ENCODE results near the gene MTNR1B. TPM values are rescaled to one million over a fixed set of nuclear protein-coding genes. Genes with fewer than 3 reads are reported as not detected.

Gene MTNR1B
- polyA plus RNA-seq, 12 donors, result 0.11 TPM; not detected in 11

DNA sequence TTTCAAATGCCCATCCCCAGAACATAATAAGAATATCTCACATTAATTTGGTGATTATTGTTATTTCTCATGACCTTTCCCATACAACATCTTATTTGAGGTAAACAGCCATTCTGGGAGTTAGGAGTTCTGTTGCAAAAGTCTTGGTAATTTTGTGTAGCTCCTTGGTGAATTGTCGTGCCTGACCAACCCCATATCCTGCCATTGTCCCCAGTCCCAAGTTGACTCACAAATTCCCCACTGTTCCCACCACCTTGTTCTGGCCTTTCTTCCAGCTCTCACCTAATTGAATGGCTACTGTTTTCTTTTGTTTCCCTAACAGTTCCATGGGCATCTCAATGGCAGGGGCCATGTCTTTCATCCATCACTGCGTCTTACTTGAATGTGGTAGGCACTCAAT lies 8.0 kb downstream of the MTNR1B start:
- no peak for DNase-seq

DNA sequence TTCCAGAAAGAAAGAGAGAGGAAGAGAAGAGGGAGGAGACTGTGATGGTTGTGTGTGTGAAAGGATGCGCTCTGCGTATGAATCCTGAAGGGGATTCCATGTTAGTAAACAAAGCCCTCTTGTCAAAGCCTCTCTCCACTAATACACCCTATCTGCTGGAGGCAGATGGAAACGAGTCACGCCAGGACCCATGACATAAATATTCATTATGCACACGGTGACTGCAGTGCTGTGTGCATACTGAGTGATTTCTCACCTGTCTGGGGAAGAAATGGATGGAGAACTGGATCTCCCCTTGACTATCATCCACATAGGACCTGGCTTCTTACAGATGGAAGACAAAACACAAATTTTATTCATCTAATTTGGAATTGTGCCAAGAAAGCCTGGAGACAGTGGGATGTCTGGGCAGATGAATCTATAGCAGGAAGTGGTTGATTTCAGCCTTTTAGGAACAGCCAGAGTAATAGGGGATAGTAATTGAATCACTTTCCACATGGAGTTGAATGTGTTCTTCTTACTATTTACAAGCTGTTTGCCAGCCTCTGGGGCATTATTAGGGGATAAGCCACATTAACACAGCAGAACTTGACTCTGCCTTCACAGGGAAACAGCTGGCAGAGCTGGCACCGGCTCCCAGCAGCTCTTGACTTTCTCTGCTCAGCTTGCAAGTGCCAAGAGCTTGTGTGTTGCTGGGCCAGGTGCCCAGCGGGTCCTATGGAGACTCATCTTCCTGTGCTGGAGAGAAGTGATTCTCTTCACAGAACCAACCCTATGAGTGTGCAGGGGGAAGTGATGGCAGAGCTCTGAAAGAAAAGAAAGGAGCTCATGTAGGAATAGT lies 9.0 kb downstream of the MTNR1B start:
- DNase-seq, result peak; percentile 61

DNA sequence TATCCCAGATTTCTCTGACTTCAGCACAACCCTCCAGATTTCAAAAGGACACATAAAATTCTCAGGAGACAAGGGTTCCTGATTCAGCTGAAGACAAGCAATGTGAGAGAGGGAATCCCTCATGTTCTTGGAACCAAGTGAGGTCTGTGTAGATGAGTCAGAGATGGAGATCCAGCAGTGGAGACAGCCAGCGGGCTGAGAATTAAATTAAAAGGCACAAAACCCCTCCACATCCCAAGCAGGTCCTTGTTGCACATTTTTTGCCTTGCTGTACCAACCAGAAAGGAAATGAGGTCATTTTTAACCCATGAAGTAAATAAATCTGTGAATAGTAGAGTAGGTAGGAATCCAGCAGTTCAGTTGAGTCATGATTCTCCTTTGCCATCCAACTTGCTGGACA lies 9.7 kb downstream of the MTNR1B start:
- DNase-seq, result no peak

DNA sequence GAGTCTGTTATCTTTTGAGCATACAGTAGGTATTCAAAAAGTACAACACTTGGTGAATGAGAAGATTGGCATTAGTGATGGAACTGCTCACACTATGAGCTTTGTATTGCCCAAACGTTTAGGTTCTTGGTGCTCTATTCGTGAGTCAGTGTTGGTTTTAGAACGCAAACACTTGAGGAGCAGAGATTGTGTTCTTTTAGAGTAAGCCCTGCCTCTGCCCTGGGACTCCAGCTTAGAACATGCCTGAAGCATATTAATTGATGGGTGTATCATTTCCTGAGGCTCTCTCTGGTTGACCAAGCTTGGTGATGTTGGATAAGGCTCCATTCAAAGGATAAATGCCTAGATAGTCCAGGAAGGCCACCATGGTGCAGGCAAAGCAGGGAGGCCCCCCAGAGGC lies 10.9 kb downstream of the MTNR1B start:
- DNase-seq, result no peak

DNA sequence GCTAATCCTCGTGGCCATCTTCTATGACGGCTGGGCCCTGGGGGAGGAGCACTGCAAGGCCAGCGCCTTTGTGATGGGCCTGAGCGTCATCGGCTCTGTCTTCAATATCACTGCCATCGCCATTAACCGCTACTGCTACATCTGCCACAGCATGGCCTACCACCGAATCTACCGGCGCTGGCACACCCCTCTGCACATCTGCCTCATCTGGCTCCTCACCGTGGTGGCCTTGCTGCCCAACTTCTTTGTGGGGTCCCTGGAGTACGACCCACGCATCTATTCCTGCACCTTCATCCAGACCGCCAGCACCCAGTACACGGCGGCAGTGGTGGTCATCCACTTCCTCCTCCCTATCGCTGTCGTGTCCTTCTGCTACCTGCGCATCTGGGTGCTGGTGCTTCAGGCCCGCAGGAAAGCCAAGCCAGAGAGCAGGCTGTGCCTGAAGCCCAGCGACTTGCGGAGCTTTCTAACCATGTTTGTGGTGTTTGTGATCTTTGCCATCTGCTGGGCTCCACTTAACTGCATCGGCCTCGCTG lies 12.1 kb downstream of the MTNR1B start:
- DNase-seq, result no peak

DNA sequence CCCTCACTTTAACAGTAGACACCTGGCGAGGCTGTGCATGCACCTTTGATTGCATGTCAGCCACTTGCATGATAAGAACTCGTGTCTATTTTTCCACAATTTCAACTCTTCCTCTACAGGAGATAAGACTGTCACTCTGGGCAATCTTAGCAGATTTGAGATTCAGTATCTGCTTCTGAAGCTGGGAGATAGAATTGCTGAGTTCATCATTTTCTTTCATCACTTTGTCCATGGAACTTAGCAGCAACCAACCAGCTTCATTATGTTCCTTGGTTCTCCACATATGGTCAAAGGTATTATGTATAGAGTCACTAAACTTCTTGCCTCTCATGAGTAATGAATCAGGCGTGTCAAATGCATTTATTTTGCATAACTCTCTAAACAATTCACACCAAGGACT lies 17.1 kb downstream of the MTNR1B start:
- DNase-seq, result no peak

DNA sequence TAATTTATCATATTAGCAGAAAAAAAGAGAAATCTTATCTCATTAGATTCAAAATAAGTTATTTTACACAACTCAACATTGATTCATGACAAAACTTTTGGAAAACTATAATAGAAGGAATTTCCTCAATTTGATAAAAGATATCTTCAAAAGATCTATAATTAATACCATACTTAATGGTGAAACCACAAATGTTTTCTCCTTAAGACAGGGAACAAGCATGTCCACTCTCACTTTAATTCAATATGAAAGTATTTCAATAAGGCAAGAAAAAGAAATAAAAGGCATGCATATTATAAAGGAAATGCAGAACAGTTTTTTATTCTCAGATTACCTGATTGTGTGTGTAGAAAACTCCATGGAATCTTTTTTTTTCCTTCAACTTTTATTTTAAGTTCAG lies 23.6 kb downstream of the MTNR1B start:
- no peak for DNase-seq

DNA sequence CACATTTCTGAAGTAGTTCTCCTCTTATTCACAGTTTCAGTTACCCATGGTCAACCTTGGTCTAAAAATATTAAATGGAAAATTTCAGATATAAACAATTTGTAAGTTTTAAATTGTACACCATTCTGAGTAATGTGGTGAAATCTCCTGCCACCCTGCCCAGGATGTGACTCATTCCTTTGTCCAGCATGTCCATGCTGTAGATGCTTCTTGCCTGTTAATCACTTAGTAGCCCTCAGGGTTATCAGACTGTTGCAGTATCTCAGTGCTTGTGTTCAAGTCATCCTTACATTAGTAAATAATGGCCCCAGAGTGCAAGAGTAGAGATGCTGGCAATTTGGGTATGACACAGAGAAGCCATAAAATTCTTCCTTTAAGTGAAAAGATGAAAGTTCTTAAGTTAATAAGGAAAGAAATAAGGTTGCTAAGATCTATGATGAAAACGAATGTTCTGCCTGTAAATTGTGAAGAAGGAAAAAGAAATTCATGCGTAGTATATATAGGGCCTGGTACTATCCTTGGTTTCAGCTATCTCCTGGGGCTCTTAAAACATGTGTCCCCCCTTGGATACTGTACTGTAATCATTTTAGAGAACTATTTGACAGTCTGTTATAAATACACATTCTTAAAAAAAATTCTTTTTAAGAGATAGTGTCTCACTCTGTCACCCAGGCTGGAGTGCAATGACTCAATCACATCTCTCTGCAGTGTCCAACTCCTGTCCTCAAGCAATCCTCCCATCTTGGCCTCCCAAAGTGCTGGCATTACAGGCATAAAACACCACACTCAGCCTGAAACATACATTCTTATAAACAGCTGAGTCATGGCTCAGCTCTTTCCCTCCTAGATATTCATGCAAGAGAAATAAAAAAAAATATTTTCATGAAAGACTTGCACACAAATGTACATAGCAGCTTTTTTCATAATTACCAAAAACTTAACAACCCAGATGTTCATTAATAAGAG lies 31.3 kb downstream of the MTNR1B start:
- no peak for DNase-seq

DNA sequence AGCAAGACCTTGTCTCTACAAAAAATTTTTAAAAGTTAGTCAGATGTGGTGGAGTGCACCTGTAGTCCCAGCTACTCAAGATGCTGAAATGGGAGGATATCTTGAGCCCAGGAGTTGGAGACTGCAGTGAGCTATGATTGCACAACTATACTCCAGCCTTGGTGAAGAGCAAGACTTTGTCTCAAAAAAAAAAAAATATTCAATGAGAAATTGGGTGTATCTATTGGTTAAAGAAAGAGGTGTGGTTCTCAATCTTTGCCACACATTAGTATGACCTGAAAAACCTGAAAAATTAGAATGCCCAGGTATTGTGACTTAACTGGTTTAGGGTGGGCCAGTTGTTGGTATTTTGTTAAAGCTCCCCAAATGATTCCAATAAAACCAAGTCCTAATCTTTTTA lies 32.4 kb downstream of the MTNR1B start:
- DNase-seq, result no peak

DNA sequence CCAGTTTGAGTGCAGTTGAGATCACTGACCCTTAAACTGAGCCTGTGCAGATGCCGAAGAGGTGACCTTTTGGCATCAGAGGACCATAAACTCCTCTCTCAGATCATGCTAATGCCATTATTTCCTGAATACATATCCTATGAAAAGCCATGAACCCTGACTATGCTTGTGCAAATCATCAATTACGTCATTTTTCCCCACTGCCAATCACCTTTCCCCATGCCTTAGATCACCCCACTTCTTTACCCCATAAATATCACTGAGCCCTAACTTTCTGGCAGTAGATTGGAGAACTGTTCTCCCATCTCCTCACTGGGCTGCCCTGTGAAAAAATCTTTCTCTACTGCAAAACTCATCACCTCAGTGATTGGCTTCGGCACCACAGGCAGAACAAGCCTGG lies 32.9 kb downstream of the MTNR1B start:
- DNase-seq, result no peak

DNA sequence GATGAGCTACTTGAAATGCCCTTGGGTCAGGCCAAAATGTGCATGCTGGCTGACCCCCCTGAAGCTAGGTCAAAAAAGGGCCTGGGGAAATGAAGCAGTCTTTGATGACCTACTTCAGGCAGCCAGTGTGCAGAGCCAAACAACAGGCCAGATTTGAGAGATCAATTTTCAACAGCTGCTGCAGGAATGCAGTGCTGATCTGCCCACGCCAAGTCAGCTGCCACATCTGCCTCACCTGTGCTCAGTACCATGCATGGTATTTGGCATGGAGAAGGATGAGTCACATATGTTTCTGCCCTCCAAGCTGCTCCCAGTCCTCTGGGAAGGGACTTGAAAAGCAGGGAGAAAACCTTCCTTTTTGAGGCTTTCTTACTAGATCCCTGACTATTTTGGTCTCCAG lies 35.8 kb downstream of the MTNR1B start:
- DNase-seq, result peak; percentile 41

DNA sequence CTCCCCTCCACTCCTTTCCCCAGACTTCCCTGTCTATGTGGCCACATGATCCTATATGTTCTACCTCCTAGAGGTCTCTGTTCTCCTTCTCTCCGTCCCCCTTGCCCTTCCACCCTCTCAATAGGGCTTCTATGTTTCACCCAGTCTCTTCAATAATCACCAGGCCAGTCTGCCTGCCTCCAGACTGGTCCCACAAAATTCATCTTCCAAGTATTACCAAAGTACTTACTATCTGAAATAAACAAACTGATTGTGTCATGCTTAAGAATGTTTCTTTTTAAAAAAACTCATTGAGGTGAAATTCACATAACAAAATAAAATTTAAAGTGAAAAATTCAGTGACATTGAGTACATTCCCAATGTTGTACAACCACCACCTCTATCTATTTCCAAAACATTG lies 44.2 kb downstream of the MTNR1B start:
- DNase-seq, result no peak

DNA sequence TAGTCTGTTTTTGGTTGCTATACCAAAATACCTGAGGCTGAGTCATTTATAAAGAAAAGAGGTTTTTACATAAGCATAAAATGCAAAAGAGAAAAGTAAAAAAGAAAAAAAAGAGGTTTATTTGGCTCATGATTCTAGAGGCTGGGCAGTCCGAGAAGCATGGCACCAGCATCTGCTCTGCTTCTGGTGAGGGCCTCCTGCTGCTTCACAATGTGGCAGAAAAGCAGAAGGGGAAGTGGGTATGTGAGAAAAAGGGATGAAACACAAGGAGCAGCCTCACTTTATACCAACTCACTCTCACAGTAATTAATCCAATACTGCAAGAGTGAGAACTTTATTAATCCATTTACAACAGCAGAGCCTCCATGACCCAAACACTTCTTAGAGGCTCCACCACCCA lies 47.1 kb downstream of the MTNR1B start:
- no peak for DNase-seq

DNA sequence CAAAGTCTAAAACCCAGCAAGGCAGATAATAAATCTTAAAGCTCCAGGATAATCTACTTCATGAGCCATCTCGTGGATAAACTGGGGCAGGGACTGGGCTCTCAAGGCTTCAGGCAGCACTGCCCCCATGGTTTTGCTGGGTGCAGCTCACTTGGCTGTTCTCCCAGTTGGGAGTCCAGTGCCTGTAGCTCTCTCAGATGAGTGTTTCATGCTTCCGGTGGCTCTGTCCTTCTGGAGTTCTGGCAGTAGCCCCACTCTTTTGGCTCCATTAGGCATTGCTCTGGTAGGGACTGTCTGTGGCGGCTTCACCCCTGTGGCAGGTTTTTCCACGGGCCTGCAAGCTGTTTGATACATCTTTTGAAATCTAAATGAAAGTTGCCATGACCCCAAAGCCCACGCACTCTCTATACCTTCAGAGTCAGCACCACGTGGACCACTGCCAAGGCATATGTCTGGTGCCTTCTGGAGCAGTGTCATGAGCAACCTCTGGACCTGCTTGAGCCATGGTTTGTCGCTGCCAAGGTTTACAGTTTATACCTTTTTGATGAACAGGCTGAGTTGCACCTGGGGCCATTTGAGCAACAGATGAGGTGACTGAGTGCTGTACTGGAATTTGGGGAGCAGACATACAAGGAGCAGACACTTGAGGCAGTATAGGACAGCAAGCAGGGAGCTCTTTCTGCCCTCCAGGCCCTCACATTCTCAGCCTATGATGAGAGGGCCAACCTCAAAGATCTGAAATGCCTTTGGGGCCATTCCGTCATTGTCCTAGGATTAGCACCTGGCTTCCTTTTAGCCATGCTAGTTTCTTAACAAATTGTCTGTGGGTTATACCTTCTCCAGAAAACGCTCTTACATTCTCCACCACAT lies 48.6 kb downstream of the MTNR1B start:
- DNase-seq, result no peak

DNA sequence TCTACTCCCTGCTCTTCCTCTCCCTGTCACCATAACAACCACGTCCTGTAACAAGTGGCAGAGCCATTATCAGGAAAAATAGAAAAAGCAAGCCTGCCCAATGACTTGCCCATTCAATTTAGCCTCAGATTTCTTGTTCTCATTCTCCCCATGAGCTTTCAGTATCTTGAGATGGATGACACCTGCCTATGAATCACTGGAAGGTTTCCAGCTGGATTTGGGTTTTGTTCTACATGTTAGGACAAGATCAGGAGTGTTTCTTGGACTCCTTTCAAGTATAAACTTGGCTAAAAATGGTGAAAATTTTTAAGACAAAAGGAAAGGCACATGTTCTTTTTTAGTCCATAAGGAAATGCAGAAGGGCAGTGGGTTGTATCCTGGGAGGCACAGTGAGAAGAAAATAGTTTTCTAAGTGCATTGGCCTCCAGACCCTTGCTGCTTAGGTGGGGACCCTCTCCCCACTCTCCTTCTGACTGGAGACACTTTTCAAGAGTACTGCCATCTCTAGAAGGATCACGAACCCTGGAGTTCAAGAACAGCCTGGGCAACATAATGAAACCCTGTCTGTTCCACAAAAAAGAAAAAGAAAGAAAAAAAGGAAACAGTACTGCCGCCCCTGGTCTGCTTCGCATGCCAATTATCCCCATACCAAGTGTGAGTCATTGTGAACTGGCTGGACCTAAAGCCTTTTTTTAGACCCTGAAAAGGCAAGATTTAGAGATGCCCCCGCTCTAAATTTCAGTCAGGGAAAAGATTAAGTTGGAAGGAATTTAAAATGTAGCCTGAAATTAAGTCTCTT lies 51.0 kb downstream of the MTNR1B start:
- no peak for DNase-seq

DNA sequence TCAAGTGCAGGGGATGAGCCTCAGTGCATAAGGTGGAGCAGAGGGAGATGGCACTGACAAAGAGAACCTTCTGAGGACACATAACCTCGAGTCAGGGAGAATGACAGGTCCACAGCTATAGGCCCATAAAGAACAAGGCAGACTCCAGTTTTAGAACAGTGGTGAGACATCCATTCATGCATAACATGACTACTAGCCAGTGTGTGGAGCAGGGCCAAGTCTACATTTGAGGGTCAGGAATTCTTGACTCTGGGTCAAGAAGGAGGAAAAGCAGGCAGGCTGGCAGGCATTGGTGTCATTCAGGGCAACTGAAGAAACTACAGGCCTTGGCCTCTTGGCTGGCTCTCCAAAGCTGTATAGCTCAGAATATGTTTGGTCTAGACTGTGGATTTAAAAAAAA lies 54.9 kb downstream of the MTNR1B start:
- DNase-seq, result no peak

DNA sequence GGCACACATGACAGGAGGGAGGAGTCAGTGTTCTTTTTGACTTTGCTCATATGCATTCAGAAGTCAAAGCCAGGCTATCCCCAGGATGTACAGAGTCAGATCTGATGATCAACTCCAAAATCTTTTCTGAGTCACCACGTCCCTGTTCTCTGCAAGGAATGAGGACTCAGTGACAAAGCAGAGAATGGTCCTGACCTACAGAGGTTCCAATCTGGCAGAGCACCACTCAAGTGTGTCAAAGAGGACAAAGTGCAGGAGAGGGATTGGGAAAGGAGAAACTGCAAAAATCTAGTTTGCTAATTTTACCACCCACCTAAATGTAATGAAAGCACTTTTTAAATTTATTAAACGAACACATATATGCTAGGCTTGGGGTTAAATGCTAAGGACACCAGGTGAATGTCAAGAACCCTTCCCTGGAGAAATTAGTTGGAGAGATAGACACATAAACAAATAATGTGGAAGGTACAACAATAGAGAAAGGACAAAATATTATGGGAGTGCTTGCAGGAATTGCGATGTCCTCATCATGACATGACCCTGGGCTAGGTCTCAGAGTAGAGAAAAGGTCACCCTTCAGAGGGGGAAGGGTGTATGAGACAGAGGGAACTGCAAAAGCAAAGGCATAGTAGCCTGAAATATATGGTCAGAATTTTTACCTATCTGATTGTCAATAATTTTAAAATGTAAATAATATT lies 56.3 kb downstream of the MTNR1B start:
- no peak for DNase-seq

DNA sequence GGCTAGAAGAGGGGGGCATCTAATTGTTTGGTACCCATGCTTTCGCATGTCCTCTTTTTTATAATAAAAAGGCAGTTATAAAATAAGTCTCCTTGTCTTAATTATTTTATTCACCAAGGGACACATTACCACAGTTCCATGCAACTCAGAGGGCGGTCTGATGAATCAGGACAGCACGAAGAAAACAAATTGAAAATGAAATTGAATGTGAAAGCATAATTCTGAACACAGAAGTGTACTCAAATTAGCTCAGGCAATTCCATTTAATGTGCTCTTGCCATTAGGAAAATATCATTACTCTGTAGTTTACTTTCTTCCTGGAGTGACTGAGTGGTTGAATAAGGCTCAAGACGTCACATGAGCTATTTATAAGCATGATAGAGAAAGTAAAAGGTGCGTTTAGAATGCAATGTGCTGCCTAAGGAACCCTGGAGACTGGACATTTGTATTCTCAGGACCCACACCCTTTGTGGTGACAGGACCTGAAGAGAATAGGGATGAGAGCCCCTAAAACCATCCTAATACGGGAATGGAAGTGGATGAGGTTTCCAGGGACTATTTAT lies 59.6 kb downstream of the MTNR1B start:
- DNase-seq, result no peak

DNA sequence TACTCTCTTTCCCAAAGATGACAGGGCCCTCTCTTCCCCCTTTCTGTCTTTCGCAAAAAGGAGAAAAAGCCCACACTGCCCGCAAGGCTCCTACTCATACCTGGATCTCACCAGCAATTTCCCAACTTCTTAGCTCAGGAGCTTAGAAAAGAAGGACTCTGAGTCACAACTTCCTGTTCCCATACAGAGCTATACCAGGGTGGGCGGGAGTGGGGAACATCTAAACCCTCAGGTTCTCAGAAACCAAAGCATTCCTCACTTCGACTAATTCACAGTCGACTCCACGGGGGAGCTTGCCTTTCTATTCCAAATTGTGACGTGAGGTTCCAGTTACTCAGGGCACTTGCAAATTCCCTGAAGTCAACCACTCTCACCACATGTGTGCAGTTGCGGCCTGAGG lies 61.9 kb downstream of the MTNR1B start:
- DNase-seq, result no peak
